SKM-1 (cell line): Measurements from ENCODE around the gene PIP5K1B.

Source experiments
- DNase-seq: peaks from one replicate; lab custom pipeline; 2025; ENCODE audit not compliant: unreplicated experiment; lab: John Stamatoyannopoulos, UW

PIP5K1B gene

GRCh38 chr9:68769852-68770251, 64.8 kb downstream of the PIP5K1B start:
- no peak for DNase-seq

- no peak for DNase-seq
These were observed 66.3 kb downstream of the PIP5K1B start for GRCh38 chr9:68771376-68771775.

DNA sequence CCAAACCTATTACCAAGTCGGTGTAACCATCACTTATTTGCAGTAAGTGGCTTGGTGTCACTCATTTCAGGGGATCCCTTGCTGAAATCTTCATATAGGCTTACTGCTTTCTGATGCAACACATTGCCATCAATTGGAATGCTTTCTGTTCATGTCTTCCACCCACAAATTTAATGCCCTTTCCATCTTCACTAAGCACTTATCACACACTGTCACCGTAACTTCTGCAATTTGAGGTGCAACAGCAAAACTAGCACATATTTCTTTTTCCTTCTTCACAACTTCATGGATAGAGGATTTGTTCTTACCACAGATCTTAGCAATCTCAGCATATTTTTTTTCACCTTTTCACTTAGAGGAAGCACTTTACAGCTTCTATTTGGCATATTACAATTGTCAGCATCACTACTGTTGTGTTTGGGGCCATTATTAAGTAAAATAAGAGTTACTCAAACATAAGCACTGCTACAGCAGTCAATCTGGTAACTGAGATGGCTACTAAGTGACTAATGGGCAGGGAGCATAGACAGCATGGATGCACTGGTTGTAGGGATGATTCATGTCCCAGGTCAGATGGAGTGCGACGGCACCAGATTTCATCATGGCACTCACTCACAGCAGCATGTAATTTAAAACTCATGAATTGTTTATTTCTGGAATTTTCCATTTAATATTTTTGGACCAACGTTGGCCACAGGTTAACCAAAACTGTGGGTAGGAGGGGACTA, 70.1 kb downstream of the PIP5K1B start:
- DNase-seq: no peak

GRCh38 chr9:68777070-68777763, 72.2 kb downstream of the PIP5K1B start:
- no peak for DNase-seq

DNA sequence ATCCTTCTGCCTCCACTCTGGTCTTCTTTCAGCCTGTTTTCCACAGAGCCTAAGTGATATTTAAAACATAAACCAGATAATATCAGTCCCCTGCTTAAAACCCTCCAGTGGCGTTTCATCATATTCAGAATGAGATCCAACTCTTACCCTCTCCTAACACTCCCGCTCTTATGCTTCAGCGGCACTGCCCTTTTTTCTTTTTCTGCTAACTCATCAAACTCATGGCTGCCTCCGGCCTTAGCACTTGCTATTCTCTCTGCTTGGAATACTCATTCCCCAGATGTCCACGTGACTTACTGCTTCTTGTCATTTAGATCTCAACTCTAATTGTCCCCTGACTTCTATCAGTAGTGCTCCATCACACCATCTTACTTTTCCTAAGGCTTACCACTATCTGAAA, 73.6 kb downstream of the PIP5K1B start:
- no peak for DNase-seq

GRCh38 chr9:68779558-68780379, 74.7 kb downstream of the PIP5K1B start:
- peak; percentile 32 for DNase-seq

- DNase-seq: no peak
These were observed 75.3 kb downstream of the PIP5K1B start for GRCh38 chr9:68780380-68780712.

DNA sequence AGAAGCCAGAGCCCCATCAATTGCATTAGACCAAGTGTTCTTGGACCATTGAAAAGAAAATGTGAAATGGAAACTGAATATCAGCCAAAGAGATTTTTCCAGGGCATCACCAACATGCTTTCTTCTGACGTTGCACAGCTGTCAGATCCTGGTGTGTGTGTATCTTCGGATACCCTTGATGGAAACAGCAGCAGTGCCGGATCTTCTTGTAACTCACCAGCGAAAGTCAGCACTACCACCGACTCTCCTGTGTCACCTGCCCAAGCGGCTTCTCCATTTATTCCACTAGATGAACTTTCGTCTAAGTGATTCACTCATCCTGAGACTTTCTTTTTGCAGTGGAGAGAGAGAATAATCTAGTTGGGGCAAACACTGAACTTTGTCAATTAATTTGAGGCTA, 75.7 kb downstream of the PIP5K1B start:
- no peak for DNase-seq

- DNase-seq: no peak
These were observed 76.9 kb downstream of the PIP5K1B start for GRCh38 chr9:68781928-68782327.

DNA sequence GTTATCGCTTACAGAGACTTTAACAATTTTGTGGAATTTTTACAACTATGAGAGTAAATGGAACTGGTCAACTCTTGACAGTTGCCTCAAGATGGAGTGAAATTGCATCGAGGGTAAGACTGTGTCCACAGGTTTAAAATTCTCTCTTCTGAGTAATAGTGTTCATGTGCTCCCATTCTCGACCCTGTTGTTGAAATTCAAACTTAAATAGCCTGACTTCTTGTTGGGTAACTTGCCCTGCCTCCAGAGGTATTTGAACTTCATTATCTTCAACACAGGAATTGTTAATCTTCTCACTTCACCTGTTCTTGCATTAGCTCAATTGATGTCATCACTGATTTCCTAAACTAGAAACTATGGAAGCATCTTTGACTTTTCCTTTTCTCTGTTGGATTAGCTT, 77.5 kb downstream of the PIP5K1B start:
- no peak for DNase-seq

- no peak for DNase-seq
These were observed 80.9 kb downstream of the PIP5K1B start for GRCh38 chr9:68785965-68786364.

GRCh38 chr9:68791169-68791568, 86.1 kb downstream of the PIP5K1B start:
- no peak for DNase-seq

DNA sequence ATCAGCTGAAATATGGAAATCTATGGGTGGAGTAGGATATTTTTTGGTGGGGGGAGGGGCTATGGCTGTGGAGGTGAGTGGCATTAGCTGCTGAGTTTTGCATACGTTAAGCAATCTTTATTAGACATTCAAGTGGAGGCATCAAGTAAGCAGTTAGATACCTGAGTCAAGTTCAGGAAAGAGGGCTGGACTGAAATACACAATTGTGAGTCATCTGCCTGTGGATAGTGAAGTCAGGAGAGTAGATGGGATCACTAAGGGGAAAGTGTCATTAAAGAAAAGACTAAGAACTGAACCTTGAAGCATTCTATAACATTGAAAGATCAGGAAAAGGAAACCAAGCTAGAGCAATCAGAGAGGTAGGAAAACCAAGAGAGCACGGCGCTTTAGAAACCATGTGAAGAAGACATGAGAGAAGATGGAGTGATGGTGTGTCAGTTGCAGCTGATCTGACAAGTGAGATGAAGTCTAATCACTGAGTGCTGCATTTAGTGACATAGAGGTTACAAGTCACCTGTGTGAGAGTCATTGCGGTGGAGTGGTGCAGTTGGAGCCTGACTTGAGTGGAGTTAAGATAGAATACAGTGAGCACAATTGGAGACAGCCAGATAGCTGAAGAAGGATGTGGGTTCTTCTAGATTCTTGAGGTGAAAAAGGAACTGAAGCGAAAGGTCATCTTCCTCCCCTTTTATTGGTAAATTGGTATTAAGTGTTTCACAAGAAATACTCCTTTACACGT, 88.7 kb downstream of the PIP5K1B start:
- peak; percentile 12 for DNase-seq

DNA sequence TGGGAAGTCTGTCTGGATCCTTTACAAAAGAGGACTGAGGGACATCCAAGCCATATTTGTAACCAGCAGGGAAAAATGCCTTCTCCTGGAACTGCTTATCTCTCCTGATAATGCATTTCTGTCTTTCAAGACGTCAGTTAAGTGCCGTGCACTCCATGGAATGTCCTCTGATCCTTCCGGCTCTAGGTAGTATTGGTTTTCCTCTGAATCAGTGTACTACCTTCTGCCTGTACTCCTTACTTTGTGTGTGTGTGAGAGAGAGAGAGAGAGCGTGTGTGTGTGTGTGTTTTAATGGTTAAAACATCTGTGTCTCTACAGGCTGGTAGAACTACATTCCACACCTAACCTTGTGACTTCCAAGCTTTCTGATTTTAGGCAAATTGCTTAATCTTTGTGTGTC, 89.9 kb downstream of the PIP5K1B start:
- DNase-seq: no peak

DNA sequence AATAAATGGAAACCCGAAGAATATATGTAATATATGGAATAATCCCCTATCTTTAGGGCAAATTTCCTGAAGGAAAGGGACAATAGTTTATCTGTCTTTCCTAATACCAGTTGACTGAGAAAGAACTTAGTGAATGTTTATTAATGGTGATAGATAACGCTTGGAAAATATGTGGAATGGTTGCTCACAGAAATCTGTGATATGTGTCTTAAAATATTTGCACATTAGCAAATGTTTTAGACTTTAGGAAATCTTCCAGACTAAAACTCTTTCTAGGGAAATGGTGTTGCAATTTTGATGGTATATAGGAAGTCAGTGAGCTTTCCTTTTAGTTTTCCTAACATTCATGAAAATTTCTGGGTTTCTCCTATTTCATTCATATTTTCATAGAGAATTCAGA, 90.4 kb downstream of the PIP5K1B start:
- no peak for DNase-seq

GRCh38 chr9:68797116-68797515, 92.1 kb downstream of the PIP5K1B start:
- no peak for DNase-seq

DNA sequence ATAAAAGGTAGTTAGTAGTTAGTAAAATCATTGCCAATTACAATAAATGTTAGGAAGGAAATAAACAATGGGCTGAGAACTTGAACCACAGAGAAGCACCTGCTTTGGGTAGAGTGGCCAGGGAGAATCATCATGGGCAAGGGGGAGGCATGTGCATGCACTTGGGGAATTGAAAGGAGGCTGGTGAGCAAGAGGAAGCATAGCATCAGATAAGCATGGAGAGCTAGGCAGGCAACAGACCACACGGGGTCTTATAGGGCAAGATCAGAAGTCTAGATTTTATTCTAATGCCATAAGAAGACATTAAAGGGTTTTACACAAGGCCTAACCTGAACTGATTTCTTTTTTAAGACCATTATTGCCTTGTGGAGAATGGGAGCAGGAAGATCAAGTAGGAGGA, 93.4 kb downstream of the PIP5K1B start:
- no peak for DNase-seq

DNA sequence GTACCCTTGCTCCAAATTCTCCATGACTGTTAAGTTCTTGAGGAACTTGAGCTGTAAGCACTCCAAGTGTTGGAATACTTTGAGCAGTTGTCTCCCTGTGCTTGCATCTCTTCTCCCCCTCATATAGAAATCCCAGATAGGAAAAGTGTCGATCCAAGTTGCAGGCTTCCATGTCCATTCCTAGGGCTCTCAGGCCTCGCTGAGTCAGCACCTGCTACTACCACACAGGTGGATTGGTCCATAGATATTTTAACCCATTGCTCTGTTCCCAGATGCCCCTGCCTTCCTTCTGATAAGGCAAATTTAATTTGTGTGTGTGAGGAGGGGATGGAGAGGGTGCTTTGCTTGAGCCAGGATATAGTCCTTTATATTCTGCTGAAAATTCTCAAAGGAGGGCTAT, 95.8 kb downstream of the PIP5K1B start:
- no peak for DNase-seq

DNA sequence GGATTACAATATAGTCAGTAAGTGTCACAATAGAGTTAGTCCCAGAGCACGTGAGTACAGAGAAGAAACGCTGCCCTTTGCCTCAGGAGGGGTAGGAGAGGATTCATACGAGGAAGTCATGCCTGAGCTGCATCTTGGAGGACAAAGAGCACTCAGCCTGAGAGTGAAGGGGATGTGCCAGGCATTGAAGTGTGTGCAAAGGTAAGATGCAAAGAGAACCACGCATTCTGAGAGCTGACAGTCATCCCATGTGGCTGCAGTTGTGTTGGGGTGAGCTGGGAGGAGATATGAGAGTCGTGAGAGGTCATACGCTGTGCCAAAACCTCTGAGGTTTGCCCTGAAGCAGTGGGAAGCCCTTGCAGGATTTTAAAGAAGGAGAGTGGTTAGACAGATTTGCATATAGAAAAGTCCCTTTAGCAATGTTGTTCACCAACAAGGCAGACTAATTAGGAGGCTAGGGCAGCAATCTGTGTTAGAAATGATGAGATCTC, 97.5 kb downstream of the PIP5K1B start:
- DNase-seq: no peak

DNA sequence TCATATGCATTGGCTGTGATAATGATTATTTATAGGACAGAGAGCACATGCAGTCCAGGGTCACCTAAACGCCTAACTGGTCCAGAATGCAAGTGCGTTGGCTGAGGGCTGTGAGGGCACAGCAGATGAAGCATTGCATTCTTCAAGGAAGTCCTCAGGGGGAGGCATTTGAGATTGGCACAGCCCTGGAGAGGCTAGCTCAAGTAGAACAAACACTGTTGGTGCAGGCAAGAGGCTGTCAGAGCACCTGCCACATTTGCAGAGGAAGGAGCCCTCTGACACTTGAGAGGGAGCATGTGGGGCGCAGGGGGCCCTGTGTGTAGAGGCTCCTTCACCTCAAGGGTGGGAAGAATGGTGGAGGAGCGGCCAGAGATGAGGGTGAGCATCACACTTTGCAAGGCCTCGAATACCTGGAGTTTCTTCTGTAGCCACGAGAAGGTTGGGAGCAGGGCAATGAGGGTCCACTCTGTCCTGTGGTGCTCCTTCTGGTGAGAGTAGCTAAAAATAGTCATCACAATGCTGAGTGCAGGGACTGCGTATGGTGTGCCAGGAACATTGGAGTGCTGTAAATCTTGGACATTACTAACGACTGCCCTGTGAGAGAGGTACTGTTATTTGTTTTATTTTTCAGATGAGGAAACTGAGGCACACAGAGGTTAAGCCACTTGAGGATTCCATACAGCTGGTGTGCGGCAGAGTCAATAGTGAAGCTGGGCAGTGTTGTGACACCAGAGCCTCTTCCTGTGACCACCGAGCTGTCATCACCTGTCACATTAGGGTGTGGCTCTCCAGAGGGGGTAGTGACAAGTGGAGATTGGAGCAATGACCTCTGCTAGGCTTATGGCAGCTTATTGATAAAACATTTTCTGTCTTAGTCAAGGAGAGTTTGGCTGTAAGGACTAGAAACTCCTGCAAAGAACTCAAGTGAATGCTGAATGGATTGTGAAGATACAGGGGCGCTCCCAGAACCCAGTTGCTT, 100.2 kb downstream of the PIP5K1B start:
- DNase-seq: no peak
